GM23338 (cell line): ENCODE data around the gene PPM1L. TPM values are rescaled to one million over a fixed set of nuclear protein-coding genes. Genes with fewer than 3 reads are reported as not detected.

ENCODE experiments used
- ATAC-seq: fragments of 200-7000 bp; cut with Tn5 transposase; 3 replicates; pipeline ENCODE4 v1.9.1; 2020
- DNase-seq: peaks from one replicate; pipeline ENCODE4 v3.0.0-alpha.2; 2015; ENCODE audit warnings: low spot score
- H2AFZ ChIP-seq: fragments of 200-600 bp; sonication (generic); 2 replicates; pipeline ENCODE4 v1.8.0; 2016; ENCODE audit warnings: antibody characterized with exemption, mild to moderate bottlenecking, moderate library complexity
- H3F3A ChIP-seq: fragments of 200-600 bp; sonication (generic); replicated peaks from 2 replicates; pipeline ENCODE4 v1.8.0; 2017; ENCODE audit warnings: antibody characterized with exemption, mixed run types, low read depth
- H3K27ac ChIP-seq: fragments of 200-600 bp; sonication (generic); 2 replicates; pipeline ENCODE4 v1.6.1; 2016; ENCODE audit warnings: low read depth
- H3K27me3 ChIP-seq: fragments of 200-600 bp; sonication (generic); 2 replicates; pipeline ENCODE4 v1.8.0; 2016; ENCODE audit warnings: mild to moderate bottlenecking, mixed run types, moderate library complexity; ENCODE audit not compliant: insufficient read depth
- H3K36me3 ChIP-seq: fragments of 200-600 bp; sonication (generic); 2 replicates; pipeline ENCODE4 v1.8.0; 2016; ENCODE audit warnings: mild to moderate bottlenecking; ENCODE audit not compliant: insufficient read depth
- H3K4me1 ChIP-seq: fragments of 200-600 bp; sonication (generic); 2 replicates; pipeline ENCODE4 v1.8.0; 2016; ENCODE audit warnings: mild to moderate bottlenecking, moderate library complexity; ENCODE audit not compliant: insufficient read depth
- H3K4me2 ChIP-seq: fragments of 200-600 bp; sonication (generic); 2 replicates; pipeline ENCODE4 v1.7.1; 2017; ENCODE audit warnings: mixed run types
- H3K4me3 ChIP-seq: fragments of 200-600 bp; sonication (generic); 2 replicates; pipeline ENCODE4 v1.6.1; 2016; ENCODE audit warnings: mixed run types
- H3K79me2 ChIP-seq: fragments of 200-600 bp; sonication (generic); replicated peaks from 2 replicates; pipeline ENCODE4 v1.8.0; 2017; ENCODE audit warnings: mild to moderate bottlenecking; ENCODE audit not compliant: insufficient read depth
- H3K9me2 ChIP-seq: fragments of 200-600 bp; sonication (generic); 2 replicates; pipeline ENCODE4 v1.8.0; 2017; ENCODE audit not compliant: insufficient read depth
- H4K20me1 ChIP-seq: fragments of 200-600 bp; sonication (generic); replicated peaks from 2 replicates; pipeline ENCODE4 v1.8.0; 2017; ENCODE audit warnings: mild to moderate bottlenecking; ENCODE audit not compliant: insufficient read depth
- H3K27ac Mint-ChIP-seq: 2 replicates; pipeline ENCODE4 v1.8.0; 2020; ENCODE audit warnings: inconsistent platforms, mild to moderate bottlenecking, moderate library complexity, mixed read lengths
- H3K27me3 Mint-ChIP-seq: 3 replicates; pipeline ENCODE4 v1.8.0; 2022; ENCODE audit warnings: low read depth, mild to moderate bottlenecking, moderate library complexity, mixed read lengths, inconsistent platforms; ENCODE audit not compliant: insufficient read depth, poor library complexity
- H3K36me3 Mint-ChIP-seq: 3 replicates; pipeline ENCODE4 v1.8.0; 2021; ENCODE audit warnings: low read depth, mild to moderate bottlenecking, inconsistent platforms, moderate library complexity, mixed read lengths
- H3K4me1 Mint-ChIP-seq: 3 replicates; pipeline ENCODE4 v1.8.0; 2020; ENCODE audit warnings: mild to moderate bottlenecking, inconsistent platforms, mixed read lengths
- H3K4me3 Mint-ChIP-seq: 3 replicates; pipeline ENCODE4 v1.8.0; 2021; ENCODE audit warnings: moderate library complexity, mild to moderate bottlenecking, inconsistent platforms, mixed read lengths
- H3K9me3 Mint-ChIP-seq: 3 replicates; pipeline ENCODE4 v1.8.0; 2020; ENCODE audit warnings: moderate library complexity, mild to moderate bottlenecking, inconsistent platforms, mixed read lengths
- CREB1 ChIP-seq: fragments of 250-450 bp; sonication (Bioruptor Pico); IDR thresholded peaks from 2 replicates; pipeline ENCODE4 v1.5.0; 2020; ENCODE audit warnings: low read depth, mild to moderate bottlenecking, moderate library complexity
- EZH2 ChIP-seq: fragments of 200-600 bp; sonication (generic); IDR thresholded peaks from one replicate; pipeline ENCODE4 v1.8.0; 2017; ENCODE audit warnings: antibody characterized with exemption, mild to moderate bottlenecking, low read depth; ENCODE audit not compliant: unreplicated experiment
- EZH2phosphoT487 ChIP-seq: fragments of 200-600 bp; sonication (generic); IDR thresholded peaks from one replicate; pipeline ENCODE4 v1.8.1; 2018; ENCODE audit warnings: antibody characterized with exemption; ENCODE audit not compliant: unreplicated experiment
- JUNB ChIP-seq: IDR thresholded peaks from one replicate; pipeline ENCODE4 v1.6.1; 2016; ENCODE audit warnings: antibody characterized with exemption; ENCODE audit not compliant: unreplicated experiment
- NANOG ChIP-seq: IDR thresholded peaks from 2 replicates; pipeline ENCODE4 v1.6.1; 2016; ENCODE audit warnings: antibody characterized with exemption, borderline replicate concordance
- POLR2AphosphoS5 ChIP-seq: IDR thresholded peaks from 2 replicates; pipeline ENCODE4 v1.6.1; 2016; ENCODE audit warnings: antibody characterized with exemption, low read depth
- STAT1 ChIP-seq: IDR thresholded peaks from one replicate; pipeline ENCODE4 v1.6.1; 2016; ENCODE audit warnings: antibody characterized with exemption; ENCODE audit not compliant: unreplicated experiment
- ZNF114 ChIP-seq: fragments of 250-450 bp; sonication (Bioruptor Pico); IDR thresholded peaks from 2 replicates; pipeline ENCODE4 v1.5.0; 2020; ENCODE audit warnings: mild to moderate bottlenecking, moderate library complexity
- ZNF331 ChIP-seq: fragments of 250-450 bp; sonication (Bioruptor Pico); IDR thresholded peaks from 2 replicates; pipeline ENCODE4 v1.5.0; 2020; ENCODE audit warnings: low read depth, mild to moderate bottlenecking, moderate library complexity
- polyA plus RNA-seq: library from polyadenylated mRNA; unstranded; fragments of >200 nt; fragmentation: Nextera tagmentation; extraction: Ambion mirVana; gene quantifications from 2 replicates; pipeline ENCODE4 v1.2.1, GENCODE V29; 2016
- total RNA-seq: library from RNA; depleted of rRNA; stranded (reverse); fragments of >200 nt; shearing (Covaris generic); gene quantifications from 2 replicates; pipeline ENCODE4 v1.2.3, GENCODE V29; 2014
- TF ChIP-seq, protein P1 (sequence below): IDR thresholded peaks from one replicate; pipeline ENCODE4 v1.6.1; 2018; ENCODE audit warnings: antibody characterized with exemption; ENCODE audit not compliant: unreplicated experiment
- TF ChIP-seq, protein P2 (sequence below): IDR thresholded peaks from 2 replicates; pipeline ENCODE4 v1.6.1; 2016; ENCODE audit warnings: antibody characterized with exemption
- TF ChIP-seq, protein P3 (sequence below), 2 experiments: fragments of 200-600 bp in 1 of 2; sonication (generic) in 1 of 2; conservative IDR thresholded peaks; 2 replicates each; pipeline versions ENCODE4 v1.5.1 to v1.6.1; 2016 to 2017; ENCODE audit warnings: antibody characterized with exemption in 2 of 2, low read depth in 2 of 2, mild to moderate bottlenecking in 2 of 2, moderate library complexity in 1 of 2
- TF ChIP-seq, protein P4 (sequence below): fragments of 250-450 bp; sonication (Bioruptor Pico); IDR thresholded peaks from 2 replicates; pipeline ENCODE4 v1.5.0; 2020; ENCODE audit warnings: mild to moderate bottlenecking, moderate library complexity

PPM1L gene
- total and polyA plus RNA-seq, 2 experiments from 2014 or later, result 3.9 to 26.4 TPM

DNA sequence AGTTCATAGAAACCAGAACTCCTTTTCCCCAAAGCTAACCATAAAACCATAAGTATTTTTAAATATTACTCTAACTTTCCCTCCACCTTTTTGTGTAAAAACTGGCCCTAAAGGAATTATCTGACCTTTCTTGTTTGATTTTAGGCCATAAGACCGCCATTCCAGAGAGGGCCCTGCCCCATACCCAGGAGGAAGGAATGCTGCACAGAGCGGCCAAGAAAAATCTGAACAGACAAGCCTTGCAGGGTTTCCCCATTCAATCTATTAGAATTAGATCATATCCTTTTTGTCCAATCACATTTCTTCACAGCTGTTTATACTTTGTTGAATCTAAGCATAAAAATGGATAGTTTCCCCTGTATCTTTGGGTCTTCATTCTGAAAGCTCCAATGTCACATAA is 252.1 kb downstream of the PPM1L start:
- H3K36me3 Mint-ChIP-seq, result no peaks in the 10 kb centered on the region
- Histone ChIP-seq H3K36me3 (no peaks in the 10 kb centered on the region), H3K4me2 (no peak overlapping the region), H3K79me2 (no peaks in the 10 kb centered on the region), H3K27me3 (no peaks in the 10 kb centered on the region), H2AFZ (no peak overlapping the region), H3K4me1 (no peaks in the 10 kb centered on the region), H3K9me2 (no peaks in the 10 kb centered on the region), H3F3A (no peaks in the 10 kb centered on the region), H3K4me3 (no peak overlapping the region), H4K20me1 (no peaks in the 10 kb centered on the region), H3K27ac (no peak overlapping the region)
- DNase-seq, result no peak
- ATAC-seq, result no peak
- no peaks in the 10 kb centered on the region for H3K27me3 Mint-ChIP-seq
- TF ChIP-seq, protein P1, sequence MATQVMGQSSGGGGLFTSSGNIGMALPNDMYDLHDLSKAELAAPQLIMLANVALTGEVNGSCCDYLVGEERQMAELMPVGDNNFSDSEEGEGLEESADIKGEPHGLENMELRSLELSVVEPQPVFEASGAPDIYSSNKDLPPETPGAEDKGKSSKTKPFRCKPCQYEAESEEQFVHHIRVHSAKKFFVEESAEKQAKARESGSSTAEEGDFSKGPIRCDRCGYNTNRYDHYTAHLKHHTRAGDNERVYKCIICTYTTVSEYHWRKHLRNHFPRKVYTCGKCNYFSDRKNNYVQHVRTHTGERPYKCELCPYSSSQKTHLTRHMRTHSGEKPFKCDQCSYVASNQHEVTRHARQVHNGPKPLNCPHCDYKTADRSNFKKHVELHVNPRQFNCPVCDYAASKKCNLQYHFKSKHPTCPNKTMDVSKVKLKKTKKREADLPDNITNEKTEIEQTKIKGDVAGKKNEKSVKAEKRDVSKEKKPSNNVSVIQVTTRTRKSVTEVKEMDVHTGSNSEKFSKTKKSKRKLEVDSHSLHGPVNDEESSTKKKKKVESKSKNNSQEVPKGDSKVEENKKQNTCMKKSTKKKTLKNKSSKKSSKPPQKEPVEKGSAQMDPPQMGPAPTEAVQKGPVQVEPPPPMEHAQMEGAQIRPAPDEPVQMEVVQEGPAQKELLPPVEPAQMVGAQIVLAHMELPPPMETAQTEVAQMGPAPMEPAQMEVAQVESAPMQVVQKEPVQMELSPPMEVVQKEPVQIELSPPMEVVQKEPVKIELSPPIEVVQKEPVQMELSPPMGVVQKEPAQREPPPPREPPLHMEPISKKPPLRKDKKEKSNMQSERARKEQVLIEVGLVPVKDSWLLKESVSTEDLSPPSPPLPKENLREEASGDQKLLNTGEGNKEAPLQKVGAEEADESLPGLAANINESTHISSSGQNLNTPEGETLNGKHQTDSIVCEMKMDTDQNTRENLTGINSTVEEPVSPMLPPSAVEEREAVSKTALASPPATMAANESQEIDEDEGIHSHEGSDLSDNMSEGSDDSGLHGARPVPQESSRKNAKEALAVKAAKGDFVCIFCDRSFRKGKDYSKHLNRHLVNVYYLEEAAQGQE, result no peak
- no peak for TF ChIP-seq EZH2
- no peak for TF ChIP-seq JUNB
- TF ChIP-seq, protein P2, sequence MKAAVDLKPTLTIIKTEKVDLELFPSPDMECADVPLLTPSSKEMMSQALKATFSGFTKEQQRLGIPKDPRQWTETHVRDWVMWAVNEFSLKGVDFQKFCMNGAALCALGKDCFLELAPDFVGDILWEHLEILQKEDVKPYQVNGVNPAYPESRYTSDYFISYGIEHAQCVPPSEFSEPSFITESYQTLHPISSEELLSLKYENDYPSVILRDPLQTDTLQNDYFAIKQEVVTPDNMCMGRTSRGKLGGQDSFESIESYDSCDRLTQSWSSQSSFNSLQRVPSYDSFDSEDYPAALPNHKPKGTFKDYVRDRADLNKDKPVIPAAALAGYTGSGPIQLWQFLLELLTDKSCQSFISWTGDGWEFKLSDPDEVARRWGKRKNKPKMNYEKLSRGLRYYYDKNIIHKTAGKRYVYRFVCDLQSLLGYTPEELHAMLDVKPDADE, result no peak
- TF ChIP-seq STAT1, result no peak
- TF ChIP-seq ZNF114 (CRISPR knock-in tag), result no peak
- TF ChIP-seq, protein P3, sequence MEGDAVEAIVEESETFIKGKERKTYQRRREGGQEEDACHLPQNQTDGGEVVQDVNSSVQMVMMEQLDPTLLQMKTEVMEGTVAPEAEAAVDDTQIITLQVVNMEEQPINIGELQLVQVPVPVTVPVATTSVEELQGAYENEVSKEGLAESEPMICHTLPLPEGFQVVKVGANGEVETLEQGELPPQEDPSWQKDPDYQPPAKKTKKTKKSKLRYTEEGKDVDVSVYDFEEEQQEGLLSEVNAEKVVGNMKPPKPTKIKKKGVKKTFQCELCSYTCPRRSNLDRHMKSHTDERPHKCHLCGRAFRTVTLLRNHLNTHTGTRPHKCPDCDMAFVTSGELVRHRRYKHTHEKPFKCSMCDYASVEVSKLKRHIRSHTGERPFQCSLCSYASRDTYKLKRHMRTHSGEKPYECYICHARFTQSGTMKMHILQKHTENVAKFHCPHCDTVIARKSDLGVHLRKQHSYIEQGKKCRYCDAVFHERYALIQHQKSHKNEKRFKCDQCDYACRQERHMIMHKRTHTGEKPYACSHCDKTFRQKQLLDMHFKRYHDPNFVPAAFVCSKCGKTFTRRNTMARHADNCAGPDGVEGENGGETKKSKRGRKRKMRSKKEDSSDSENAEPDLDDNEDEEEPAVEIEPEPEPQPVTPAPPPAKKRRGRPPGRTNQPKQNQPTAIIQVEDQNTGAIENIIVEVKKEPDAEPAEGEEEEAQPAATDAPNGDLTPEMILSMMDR (conservative IDR thresholded peaks at IDR 0.05; ENCODE audit: low read depth in 2 of 2), result no peak
- TF ChIP-seq, protein P4, sequence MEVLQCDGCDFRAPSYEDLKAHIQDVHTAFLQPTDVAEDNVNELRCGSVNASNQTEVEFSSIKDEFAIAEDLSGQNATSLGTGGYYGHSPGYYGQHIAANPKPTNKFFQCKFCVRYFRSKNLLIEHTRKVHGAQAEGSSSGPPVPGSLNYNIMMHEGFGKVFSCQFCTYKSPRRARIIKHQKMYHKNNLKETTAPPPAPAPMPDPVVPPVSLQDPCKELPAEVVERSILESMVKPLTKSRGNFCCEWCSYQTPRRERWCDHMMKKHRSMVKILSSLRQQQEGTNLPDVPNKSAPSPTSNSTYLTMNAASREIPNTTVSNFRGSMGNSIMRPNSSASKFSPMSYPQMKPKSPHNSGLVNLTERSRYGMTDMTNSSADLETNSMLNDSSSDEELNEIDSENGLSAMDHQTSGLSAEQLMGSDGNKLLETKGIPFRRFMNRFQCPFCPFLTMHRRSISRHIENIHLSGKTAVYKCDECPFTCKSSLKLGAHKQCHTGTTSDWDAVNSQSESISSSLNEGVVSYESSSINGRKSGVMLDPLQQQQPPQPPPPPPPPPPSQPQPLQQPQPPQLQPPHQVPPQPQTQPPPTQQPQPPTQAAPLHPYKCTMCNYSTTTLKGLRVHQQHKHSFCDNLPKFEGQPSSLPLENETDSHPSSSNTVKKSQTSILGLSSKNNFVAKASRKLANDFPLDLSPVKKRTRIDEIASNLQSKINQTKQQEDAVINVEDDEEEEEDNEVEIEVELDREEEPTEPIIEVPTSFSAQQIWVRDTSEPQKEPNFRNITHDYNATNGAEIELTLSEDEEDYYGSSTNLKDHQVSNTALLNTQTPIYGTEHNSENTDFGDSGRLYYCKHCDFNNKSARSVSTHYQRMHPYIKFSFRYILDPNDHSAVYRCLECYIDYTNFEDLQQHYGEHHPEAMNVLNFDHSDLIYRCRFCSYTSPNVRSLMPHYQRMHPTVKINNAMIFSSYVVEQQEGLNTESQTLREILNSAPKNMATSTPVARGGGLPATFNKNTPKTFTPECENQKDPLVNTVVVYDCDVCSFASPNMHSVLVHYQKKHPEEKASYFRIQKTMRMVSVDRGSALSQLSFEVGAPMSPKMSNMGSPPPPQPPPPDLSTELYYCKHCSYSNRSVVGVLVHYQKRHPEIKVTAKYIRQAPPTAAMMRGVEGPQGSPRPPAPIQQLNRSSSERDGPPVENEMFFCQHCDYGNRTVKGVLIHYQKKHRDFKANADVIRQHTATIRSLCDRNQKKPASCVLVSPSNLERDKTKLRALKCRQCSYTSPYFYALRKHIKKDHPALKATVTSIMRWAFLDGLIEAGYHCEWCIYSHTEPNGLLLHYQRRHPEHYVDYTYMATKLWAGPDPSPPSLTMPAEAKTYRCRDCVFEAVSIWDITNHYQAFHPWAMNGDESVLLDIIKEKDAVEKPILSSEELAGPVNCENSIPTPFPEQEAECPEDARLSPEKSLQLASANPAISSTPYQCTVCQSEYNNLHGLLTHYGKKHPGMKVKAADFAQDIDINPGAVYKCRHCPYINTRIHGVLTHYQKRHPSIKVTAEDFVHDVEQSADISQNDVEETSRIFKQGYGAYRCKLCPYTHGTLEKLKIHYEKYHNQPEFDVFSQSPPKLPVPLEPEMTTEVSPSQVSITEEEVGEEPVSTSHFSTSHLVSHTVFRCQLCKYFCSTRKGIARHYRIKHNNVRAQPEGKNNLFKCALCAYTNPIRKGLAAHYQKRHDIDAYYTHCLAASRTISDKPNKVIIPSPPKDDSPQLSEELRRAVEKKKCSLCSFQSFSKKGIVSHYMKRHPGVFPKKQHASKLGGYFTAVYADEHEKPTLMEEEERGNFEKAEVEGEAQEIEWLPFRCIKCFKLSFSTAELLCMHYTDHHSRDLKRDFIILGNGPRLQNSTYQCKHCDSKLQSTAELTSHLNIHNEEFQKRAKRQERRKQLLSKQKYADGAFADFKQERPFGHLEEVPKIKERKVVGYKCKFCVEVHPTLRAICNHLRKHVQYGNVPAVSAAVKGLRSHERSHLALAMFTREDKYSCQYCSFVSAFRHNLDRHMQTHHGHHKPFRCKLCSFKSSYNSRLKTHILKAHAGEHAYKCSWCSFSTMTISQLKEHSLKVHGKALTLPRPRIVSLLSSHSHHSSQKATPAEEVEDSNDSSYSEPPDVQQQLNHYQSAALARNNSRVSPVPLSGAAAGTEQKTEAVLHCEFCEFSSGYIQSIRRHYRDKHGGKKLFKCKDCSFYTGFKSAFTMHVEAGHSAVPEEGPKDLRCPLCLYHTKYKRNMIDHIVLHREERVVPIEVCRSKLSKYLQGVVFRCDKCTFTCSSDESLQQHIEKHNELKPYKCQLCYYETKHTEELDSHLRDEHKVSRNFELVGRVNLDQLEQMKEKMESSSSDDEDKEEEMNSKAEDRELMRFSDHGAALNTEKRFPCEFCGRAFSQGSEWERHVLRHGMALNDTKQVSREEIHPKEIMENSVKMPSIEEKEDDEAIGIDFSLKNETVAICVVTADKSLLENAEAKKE, result no peak
- no peak for TF ChIP-seq POLR2AphosphoS5
- no peak for TF ChIP-seq EZH2phosphoT487
- TF ChIP-seq CREB1 (CRISPR knock-in tag), result no peak
- no peak for TF ChIP-seq NANOG
- TF ChIP-seq ZNF331, result no peak
- no peak overlapping the region for H3K27ac Mint-ChIP-seq
- no peak overlapping the region for H3K4me3 Mint-ChIP-seq
- H3K4me1 Mint-ChIP-seq, result no peaks in the 10 kb centered on the region
- H3K9me3 Mint-ChIP-seq, result peaks cover 4% of the 10 kb centered on the region; the same call in 1 of the 3 replicates
